ENCODE data around the gene DCP1A. TPM values are rescaled to one million over a fixed set of nuclear protein-coding genes. Genes with fewer than 3 reads are reported as not detected.

DCP1A gene
- total and polyA plus RNA-seq, 2 of the 13 experiments (the other 11 are each of a cell fraction or from before 2014, with no cell fraction given) = 14.2 to 41.2 TPM

DNA sequence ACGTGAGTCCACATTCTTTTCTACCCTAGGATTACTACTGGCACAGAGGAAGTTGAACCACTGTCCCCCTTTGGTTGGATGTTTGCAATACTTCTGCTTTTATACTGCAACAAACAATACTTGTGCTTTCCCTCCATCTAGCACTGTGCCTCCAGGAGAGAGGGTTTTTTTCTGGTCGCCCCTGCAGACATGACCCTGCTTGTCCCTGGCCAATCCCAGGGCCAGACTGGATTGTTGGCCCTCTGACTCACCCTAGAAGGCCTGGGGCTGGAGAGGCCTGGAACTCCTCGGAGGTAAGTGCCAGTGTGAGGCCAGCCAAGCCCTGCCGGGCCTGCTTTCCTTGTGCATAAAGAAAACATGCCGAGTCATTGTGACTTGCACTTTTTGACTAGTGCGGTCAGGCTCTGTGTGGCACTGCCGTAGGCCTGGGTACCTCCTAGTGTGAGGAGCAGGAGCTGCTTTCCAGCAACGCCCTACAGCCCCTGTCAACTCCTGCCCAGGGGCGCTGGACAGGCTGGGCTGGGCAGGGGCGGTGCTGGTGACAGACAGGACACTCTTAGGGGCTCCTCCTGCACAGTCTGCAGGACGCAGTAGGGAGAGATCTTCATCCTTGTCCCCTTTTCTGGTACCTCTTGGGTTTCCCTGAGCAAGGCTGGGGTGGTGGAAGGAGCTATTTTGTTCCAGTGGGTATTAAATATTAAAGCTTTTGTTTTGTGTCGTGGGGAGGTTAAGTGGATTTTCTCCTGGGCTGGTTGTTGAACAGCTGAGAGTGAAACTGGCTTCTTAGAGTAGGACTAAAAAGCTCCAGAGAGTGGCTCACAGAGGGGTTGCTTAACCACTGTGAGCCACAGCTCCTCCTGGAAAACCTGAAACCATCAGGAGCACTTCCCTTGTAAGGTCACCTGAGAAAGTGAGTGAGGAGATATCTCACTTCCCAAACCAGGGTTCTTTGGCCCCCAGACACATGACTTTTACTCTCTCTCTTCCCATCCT lies 77.2 kb downstream of the DCP1A start (continued):
- TF ChIP-seq, protein P1, sequence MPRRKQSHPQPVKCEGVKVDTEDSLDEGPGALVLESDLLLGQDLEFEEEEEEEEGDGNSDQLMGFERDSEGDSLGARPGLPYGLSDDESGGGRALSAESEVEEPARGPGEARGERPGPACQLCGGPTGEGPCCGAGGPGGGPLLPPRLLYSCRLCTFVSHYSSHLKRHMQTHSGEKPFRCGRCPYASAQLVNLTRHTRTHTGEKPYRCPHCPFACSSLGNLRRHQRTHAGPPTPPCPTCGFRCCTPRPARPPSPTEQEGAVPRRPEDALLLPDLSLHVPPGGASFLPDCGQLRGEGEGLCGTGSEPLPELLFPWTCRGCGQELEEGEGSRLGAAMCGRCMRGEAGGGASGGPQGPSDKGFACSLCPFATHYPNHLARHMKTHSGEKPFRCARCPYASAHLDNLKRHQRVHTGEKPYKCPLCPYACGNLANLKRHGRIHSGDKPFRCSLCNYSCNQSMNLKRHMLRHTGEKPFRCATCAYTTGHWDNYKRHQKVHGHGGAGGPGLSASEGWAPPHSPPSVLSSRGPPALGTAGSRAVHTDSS (CRISPR knock-in tag; conservative IDR thresholded peaks at IDR 0.05) = no peak
- TF ChIP-seq ZNF781 (CRISPR knock-in tag; IDR thresholded peaks at IDR 0.05; ENCODE audit: borderline replicate concordance, not compliant biosample characterization) (no peak), NFKB2 (CRISPR knock-in tag; IDR thresholded peaks at IDR 0.05; ENCODE audit: borderline replicate concordance) (0 out of 2 replicates have a peak, but pooled peaks have one; percentile 53), NFYB (CRISPR knock-in tag; IDR thresholded peaks at IDR 0.05) (0 out of 2 replicates have a peak, but pooled peaks have one; percentile 29), ZNF614 (CRISPR knock-in tag; IDR thresholded peaks at IDR 0.05; ENCODE audit: borderline replicate concordance) (0 out of 2 replicates have a peak, but pooled peaks have one; percentile 59), NFRKB (IDR thresholded peaks at IDR 0.05) (no peak), ZNF749 (CRISPR knock-in tag; IDR thresholded peaks at IDR 0.05; ENCODE audit: borderline replicate concordance) (no peak), SNRNP70 (IDR thresholded peaks at IDR 0.05; ENCODE audit: low read depth, low read length) (no peak), DNMT1 (CRISPR knock-in tag; IDR thresholded peaks at IDR 0.05) (no peak), ATRX (CRISPR knock-in tag; IDR thresholded peaks at IDR 0.05; ENCODE audit: borderline replicate concordance) (no peak), KDM5A (IDR thresholded peaks at IDR 0.05; ENCODE audit: borderline replicate concordance, low read length) (no peak), ZFYVE20 (CRISPR knock-in tag; IDR thresholded peaks at IDR 0.05; ENCODE audit: borderline replicate concordance, low read depth) (no peak), ZNF180 (CRISPR knock-in tag; IDR thresholded peaks at IDR 0.05; ENCODE audit: borderline replicate concordance, low read depth) (no peak), NRL (CRISPR knock-in tag; IDR thresholded peaks at IDR 0.05; ENCODE audit: borderline replicate concordance) (peak; percentile 93), RFXAP (CRISPR knock-in tag; IDR thresholded peaks at IDR 0.05; ENCODE audit: borderline replicate concordance) (no peak), JUND (CRISPR knock-in tag; IDR thresholded peaks at IDR 0.05) (no peak), NR3C1 (CRISPR knock-in tag; IDR thresholded peaks at IDR 0.05) (no peak), ZNF225 (CRISPR knock-in tag; IDR thresholded peaks at IDR 0.05) (no peak; the same call in 1 of the 2 replicates)
- TF ChIP-seq, protein P2, sequence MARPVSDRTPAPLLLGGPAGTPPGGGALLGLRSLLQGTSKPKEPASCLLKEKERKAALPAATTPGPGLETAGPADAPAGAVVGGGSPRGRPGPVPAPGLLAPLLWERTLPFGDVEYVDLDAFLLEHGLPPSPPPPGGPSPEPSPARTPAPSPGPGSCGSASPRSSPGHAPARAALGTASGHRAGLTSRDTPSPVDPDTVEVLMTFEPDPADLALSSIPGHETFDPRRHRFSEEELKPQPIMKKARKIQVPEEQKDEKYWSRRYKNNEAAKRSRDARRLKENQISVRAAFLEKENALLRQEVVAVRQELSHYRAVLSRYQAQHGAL (CRISPR knock-in tag; IDR thresholded peaks at IDR 0.05; ENCODE audit: not compliant biosample characterization) = no peak
- TF ChIP-seq, protein P3, sequence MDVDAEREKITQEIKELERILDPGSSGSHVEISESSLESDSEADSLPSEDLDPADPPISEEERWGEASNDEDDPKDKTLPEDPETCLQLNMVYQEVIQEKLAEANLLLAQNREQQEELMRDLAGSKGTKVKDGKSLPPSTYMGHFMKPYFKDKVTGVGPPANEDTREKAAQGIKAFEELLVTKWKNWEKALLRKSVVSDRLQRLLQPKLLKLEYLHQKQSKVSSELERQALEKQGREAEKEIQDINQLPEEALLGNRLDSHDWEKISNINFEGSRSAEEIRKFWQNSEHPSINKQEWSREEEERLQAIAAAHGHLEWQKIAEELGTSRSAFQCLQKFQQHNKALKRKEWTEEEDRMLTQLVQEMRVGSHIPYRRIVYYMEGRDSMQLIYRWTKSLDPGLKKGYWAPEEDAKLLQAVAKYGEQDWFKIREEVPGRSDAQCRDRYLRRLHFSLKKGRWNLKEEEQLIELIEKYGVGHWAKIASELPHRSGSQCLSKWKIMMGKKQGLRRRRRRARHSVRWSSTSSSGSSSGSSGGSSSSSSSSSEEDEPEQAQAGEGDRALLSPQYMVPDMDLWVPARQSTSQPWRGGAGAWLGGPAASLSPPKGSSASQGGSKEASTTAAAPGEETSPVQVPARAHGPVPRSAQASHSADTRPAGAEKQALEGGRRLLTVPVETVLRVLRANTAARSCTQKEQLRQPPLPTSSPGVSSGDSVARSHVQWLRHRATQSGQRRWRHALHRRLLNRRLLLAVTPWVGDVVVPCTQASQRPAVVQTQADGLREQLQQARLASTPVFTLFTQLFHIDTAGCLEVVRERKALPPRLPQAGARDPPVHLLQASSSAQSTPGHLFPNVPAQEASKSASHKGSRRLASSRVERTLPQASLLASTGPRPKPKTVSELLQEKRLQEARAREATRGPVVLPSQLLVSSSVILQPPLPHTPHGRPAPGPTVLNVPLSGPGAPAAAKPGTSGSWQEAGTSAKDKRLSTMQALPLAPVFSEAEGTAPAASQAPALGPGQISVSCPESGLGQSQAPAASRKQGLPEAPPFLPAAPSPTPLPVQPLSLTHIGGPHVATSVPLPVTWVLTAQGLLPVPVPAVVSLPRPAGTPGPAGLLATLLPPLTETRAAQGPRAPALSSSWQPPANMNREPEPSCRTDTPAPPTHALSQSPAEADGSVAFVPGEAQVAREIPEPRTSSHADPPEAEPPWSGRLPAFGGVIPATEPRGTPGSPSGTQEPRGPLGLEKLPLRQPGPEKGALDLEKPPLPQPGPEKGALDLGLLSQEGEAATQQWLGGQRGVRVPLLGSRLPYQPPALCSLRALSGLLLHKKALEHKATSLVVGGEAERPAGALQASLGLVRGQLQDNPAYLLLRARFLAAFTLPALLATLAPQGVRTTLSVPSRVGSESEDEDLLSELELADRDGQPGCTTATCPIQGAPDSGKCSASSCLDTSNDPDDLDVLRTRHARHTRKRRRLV (CRISPR knock-in tag; IDR thresholded peaks at IDR 0.05) = no peak
